BJ (cell line): ENCODE results near the gene FIP1L1. TPM values are rescaled to one million over a fixed set of nuclear protein-coding genes. Genes with fewer than 3 reads are reported as not detected.

ENCODE experiments used
- CTCF ChIA-PET: fragments of 350-600 bp; formaldehyde crosslinking; extraction: SDS; loops from one replicate; lab custom pipeline; 2021; ENCODE audit warnings: antibody characterized with exemption, inconsistent platforms; lab: Yijun Ruan, JAX
- POLR2A ChIA-PET: fragments of 300-600 bp; sonication (Branson Sonifier 250); formaldehyde crosslinking; extraction: SDS; loops from one replicate; lab custom pipeline; 2021; ENCODE audit warnings: antibody characterized with exemption; lab: Charles Lee
- DNase-seq: peaks from one replicate; pipeline ENCODE4 v3.0.0-alpha.2; 2011; ENCODE audit warnings: low read depth
- H3K27me3 ChIP-seq: 2 replicates; pipeline ENCODE4 v1.6.0; 2011; ENCODE audit warnings: low read length; ENCODE audit not compliant: control insufficient read depth, insufficient read depth
- H3K36me3 ChIP-seq: 2 replicates; pipeline ENCODE4 v1.5.1; 2011; ENCODE audit warnings: low read length; ENCODE audit not compliant: control insufficient read depth, insufficient read depth
- H3K4me3 ChIP-seq: 2 replicates; pipeline ENCODE4 v1.5.1; 2011; ENCODE audit warnings: low read depth, mild to moderate bottlenecking, control low read depth, low read length
- polyA plus RNA-seq: library from polyadenylated mRNA; depleted of rRNA; stranded (reverse); fragments of >200 nt; gene quantifications from 2 replicates; pipeline ENCODE4 v1.2.3, GENCODE V29; 2011
- TF ChIP-seq, protein P1 (sequence below): IDR thresholded peaks from 2 replicates; pipeline ENCODE4 v1.5.1; 2011; ENCODE audit warnings: low read depth, mild to moderate bottlenecking, control low read depth, inconsistent platforms, low read length, moderate library complexity; ENCODE audit not compliant: insufficient read depth

The FIP1L1 gene
- polyA plus RNA-seq, 1 experiment = 14.2 TPM

GRCh38 chr4:53497487-53498244 is 120.2 kb downstream of the FIP1L1 start:
- TF ChIP-seq, protein P1, sequence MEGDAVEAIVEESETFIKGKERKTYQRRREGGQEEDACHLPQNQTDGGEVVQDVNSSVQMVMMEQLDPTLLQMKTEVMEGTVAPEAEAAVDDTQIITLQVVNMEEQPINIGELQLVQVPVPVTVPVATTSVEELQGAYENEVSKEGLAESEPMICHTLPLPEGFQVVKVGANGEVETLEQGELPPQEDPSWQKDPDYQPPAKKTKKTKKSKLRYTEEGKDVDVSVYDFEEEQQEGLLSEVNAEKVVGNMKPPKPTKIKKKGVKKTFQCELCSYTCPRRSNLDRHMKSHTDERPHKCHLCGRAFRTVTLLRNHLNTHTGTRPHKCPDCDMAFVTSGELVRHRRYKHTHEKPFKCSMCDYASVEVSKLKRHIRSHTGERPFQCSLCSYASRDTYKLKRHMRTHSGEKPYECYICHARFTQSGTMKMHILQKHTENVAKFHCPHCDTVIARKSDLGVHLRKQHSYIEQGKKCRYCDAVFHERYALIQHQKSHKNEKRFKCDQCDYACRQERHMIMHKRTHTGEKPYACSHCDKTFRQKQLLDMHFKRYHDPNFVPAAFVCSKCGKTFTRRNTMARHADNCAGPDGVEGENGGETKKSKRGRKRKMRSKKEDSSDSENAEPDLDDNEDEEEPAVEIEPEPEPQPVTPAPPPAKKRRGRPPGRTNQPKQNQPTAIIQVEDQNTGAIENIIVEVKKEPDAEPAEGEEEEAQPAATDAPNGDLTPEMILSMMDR = peak; percentile 54
- ChIA-PET CTCF (interaction anchor here (1.1 to 1.2 kb wide), 2 partner anchors 8 to 402 kb away, joined by 3 read pairs; no protein-coding TSS in a partner anchor), POLR2A (no interaction called here)

DNA sequence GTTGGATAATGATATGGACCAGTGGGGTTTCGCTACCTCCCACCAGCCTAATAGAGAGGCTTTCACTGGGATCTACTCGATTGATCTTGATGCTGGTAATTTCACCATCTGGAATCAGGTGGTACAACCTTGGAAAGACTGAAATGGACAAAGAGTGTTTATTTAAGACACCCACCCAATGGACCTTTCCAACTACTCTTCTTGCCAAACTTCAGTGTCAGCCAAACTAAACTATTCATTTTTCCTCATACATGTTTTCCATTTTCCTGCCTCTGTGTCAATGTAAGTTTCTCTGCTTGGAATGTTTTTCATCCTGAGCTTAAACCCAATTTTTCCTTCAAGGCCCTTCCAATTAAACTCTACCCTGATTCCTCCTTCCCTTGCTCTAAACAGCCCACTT is 121.3 kb downstream of the FIP1L1 start:
- TF ChIP-seq, protein P1 = no peak

More at GRCh38 chr4:53497487-53498244, 120.2 kb downstream of the FIP1L1 start:
- Histone ChIP-seq H3K4me3 (no peak overlapping the region), H3K27me3 (no peaks in the 10 kb centered on the region), H3K36me3 (no peaks in the 10 kb centered on the region)
- DNase-seq = peak; percentile 64

GRCh38 chr4:53499791-53500190 is 122.3 kb downstream of the FIP1L1 start:
- CTCF ChIA-PET = interaction anchor here (1.7 kb wide), 1 partner anchor 9 kb away, joined by 3 read pairs; no protein-coding TSS in a partner anchor
- POLR2A ChIA-PET = no interaction called here

More for the DNA sequence above, 121.3 kb downstream of the FIP1L1 start:
- no peaks in the 10 kb centered on the region for H3K36me3 ChIP-seq
- ChIA-PET POLR2A (interaction anchor here (0.5 kb wide), 1 partner anchor 83 kb away, joined by 5 read pairs; no protein-coding TSS in a partner anchor), CTCF (interaction anchor here (0.7 kb wide), 1 partner anchor 294 kb away, joined by 3 read pairs; no protein-coding TSS in a partner anchor)
- no peak for DNase-seq
- H3K27me3 ChIP-seq = no peaks in the 10 kb centered on the region
- H3K4me3 ChIP-seq = no peak overlapping the region

DNA sequence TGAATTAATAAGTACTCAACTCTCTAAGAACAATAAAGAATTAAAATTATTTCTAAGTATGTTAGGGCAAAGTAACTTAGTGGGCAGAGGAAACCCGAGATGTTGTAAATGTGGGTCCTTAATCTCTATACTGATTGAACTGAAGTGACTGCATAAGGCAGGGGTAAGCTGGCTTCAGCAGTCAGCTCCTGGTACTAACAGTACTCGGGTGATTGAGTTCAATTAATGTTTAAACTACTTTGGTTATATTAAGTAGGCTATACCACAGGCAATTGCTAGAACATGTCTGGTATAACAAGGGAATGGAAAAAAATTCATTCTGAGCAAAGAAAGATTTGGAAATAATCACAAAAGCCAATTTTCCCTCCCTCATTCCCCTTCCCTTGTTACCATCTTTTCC is 123.1 kb downstream of the FIP1L1 start:
- CTCF ChIA-PET = interaction anchor here (1.7 kb wide), 1 partner anchor 8 kb away, joined by 3 read pairs; no protein-coding TSS in a partner anchor
- no peaks in the 10 kb centered on the region for H3K36me3 ChIP-seq
- H3K27me3 ChIP-seq = no peaks in the 10 kb centered on the region
- no peak for DNase-seq
- POLR2A ChIA-PET = no interaction called here
- no peak overlapping the region for H3K4me3 ChIP-seq
- TF ChIP-seq, protein P1 = no peak

More at GRCh38 chr4:53499791-53500190, 122.3 kb downstream of the FIP1L1 start:
- Histone ChIP-seq H3K27me3 (no peaks in the 10 kb centered on the region), H3K36me3 (no peaks in the 10 kb centered on the region), H3K4me3 (no peak overlapping the region)
- TF ChIP-seq, protein P1 = no peak
- no peak for DNase-seq

DNA sequence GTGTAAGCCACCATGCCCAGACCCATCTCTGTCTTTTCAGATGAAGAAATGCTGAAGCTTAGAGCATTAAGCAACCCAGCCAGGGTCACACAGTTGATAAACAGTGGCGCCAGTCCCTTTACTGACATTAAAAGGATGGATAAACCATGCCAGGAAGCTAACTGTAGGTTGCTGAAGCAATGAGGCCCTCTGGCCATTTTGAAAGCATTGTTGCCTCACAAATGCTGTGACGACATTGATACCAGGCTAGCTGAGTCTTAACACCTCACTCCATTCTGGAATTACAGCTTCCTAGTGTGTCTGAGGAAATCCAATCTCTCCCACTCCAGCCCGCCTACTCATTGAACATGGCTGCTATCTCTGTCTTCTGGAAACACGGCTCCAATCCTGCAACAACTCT is 124.1 kb downstream of the FIP1L1 start:
- Histone ChIP-seq H3K36me3 (no peaks in the 10 kb centered on the region), H3K4me3 (no peak overlapping the region), H3K27me3 (no peaks in the 10 kb centered on the region)
- POLR2A ChIA-PET = interaction anchor here (0.7 kb wide), 1 partner anchor 110 kb away, joined by 25 read pairs; no protein-coding TSS in a partner anchor
- DNase-seq = no peak
- CTCF ChIA-PET = no interaction called here
- TF ChIP-seq, protein P1 = no peak
